Measurements from ENCODE around the gene ZSCAN10.
"Not testable (repeated sequence)": the region's sequence is repeated elsewhere in the genome, so short reads cannot be mapped to it uniquely, and the experiment has no call there.

ZSCAN10 gene

GRCh38 chr16:3085868-3086595, 13.1 kb downstream of the ZSCAN10 start:
- no peak for DNase-seq (ENCODE audit: low read depth)

DNA sequence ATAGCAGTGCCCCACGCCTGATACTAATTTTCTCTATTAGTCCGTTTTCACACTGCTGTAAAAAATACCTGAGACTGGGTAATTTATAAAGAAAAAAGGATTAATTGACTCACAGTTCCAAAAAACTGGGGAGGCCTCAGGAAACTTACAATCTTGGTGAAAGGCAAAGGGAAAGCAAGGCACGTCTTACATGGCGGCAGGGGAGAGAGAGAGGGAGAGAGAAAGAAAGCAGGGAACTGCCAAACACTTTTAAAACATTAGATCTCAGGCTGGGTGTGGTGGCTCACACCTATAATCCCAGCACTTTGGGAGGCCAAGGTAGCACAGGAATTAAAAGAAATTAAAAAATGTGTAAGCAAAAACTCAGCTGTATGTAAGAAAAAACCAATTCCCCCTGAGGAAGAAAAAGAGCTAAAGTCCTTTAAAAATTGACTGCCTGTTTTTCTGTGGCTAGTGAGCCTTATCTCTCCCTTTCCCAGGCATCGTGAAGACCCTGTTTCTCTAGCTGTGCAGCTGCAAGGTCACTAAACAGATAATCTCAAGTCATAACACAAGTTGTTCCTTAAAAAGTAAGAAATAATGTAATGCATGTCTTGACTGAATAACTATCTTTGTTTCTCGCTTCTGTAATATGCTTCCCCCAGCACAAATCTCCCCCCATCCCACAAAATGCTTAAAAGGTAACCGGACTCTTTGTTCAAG, 14.0 kb downstream of the ZSCAN10 start:
- no peak for DNase-seq (ENCODE audit: low read depth)

GRCh38 chr16:3084491-3084890, 14.6 kb downstream of the ZSCAN10 start:
- DNase-seq (ENCODE audit: low read depth), result no peak

DNA sequence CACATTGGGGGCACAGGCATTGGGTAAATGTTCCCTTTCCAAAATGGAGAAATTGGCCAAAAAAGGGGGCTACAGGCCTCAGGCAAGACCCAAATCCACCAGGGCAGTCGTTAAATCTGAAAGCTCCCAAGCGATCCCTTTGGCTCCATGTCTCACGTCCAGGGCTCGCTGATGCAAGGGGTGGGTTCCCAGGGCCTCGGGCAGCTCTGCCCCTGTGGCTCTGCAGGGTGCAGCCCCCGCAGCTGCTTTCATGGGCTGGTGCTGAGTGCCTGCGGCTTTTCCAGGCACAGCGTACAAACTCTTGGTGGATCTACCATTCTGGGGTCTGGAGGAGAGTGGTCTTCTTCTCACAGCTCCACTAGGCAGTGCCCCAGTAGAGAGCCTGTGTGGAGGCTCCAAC, 15.7 kb downstream of the ZSCAN10 start:
- not testable (repeated sequence) for DNase-seq (ENCODE audit: low read depth)

DNA sequence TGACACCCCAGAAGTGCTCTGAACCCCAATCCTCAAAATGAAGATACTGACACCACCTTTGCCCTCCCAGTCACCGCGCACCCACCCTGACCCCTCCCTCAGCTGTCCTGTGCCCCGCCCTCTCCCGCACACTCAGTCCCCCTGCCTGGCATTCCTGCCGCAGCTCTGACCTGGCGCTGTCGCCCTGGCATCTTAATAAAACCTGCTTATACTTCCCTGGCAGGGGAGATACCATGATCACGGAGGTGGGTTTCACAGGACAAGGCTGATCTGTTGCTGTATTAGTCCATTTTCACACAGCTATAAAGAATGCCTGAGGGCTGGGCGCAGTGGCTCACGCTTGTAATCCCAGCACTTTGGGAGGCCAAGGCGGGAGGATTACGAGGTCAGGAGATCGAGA, 17.1 kb downstream of the ZSCAN10 start:
- DNase-seq (ENCODE audit: low read depth), result not testable (repeated sequence)

GRCh38 chr16:3080024-3080423, 19.1 kb downstream of the ZSCAN10 start:
- no peak for DNase-seq (ENCODE audit: low read depth)

- no peak for DNase-seq (ENCODE audit: low read depth)
Observed at GRCh38 chr16:3076577-3076976, 22.5 kb downstream of the ZSCAN10 start.

- DNase-seq (ENCODE audit: low read depth), result not testable (repeated sequence)
Observed at GRCh38 chr16:3075946-3076345, 23.1 kb downstream of the ZSCAN10 start.

DNA sequence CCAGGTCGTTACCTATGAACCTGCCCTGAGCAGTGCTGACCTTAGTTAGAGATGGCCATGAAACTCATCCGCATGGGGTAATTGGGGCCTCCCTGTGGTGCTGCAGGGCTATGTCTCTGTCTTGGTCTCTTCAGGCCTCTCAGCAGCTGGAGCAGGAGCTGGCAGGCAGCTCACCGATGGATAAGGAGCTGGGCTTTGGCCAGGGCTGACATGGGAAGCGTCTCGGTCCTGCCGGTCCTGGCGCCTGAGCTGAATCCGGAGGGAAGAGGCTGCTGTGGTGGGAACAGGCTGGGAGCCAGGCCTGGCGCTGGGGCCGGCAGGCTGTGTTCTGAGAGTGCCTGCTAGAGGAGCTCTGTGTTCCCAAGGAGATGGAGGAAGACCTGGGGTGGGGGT, 23.6 kb downstream of the ZSCAN10 start:
- no peak for DNase-seq (ENCODE audit: low read depth)

GRCh38 chr16:3074860-3075522, 24.1 kb downstream of the ZSCAN10 start:
- DNase-seq (ENCODE audit: low read depth), result no peak

GRCh38 chr16:3073448-3073847, 25.6 kb downstream of the ZSCAN10 start:
- no peak for DNase-seq (ENCODE audit: low read depth)

- not testable (repeated sequence) for DNase-seq (ENCODE audit: low read depth)
Observed at GRCh38 chr16:3072576-3073263, 26.4 kb downstream of the ZSCAN10 start.

- not testable (repeated sequence) for DNase-seq (ENCODE audit: low read depth)
Observed at GRCh38 chr16:3072148-3072547, 26.9 kb downstream of the ZSCAN10 start.

- DNase-seq (ENCODE audit: low read depth), result no peak
Observed at GRCh38 chr16:3071655-3072054, 27.4 kb downstream of the ZSCAN10 start.

DNA sequence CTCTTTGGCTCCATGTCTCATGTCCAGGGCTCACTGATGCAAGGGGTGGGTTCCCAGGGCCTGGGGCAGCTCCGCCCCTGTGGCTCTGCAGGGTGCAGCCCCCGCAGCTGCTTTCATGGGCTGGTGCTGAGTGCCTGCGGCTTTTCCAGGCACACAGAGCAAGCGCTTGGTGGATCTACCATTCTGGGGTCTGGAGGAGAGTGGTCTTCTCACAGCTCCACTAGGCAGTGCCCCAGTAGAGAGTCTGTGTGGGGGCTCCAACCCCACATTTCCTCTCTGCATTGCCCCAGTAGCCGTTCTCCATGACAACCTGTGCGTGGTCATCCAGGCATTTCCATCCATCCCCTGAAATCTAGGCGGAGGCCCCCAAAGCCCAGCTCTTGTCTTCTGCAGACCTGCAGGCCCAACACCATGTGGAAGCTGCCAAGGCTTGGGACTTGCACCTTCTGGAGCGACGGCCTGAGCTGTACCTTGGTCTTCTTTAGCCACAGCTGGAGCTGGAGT, 28.4 kb downstream of the ZSCAN10 start:
- DNase-seq (ENCODE audit: low read depth), result no peak

GRCh38 chr16:3069146-3069545, 29.9 kb downstream of the ZSCAN10 start:
- not testable (repeated sequence) for DNase-seq (ENCODE audit: low read depth)

- no peak for DNase-seq (ENCODE audit: low read depth)
Observed at GRCh38 chr16:3068487-3068886, 30.6 kb downstream of the ZSCAN10 start.

- DNase-seq (ENCODE audit: low read depth), result no peak
Observed at GRCh38 chr16:3066440-3066748, 32.7 kb downstream of the ZSCAN10 start.

- no peak for DNase-seq (ENCODE audit: low read depth)
Observed at GRCh38 chr16:3065742-3066439, 33.2 kb downstream of the ZSCAN10 start.

GRCh38 chr16:3065069-3065741, 33.9 kb downstream of the ZSCAN10 start, which contains the start of gene IL32:
TSS of gene IL32 (plus strand) at chr16:3065640. CDS start at chr16:3065812, 172 bp downstream.
- DNase-seq (ENCODE audit: low read depth), result peak; percentile 80
